ENCODE results near the gene UNC13B.
"Not testable (repeated sequence)": the region's sequence is repeated elsewhere in the genome, so short reads cannot be mapped to it uniquely, and the experiment has no call there.

The UNC13B gene

DNA sequence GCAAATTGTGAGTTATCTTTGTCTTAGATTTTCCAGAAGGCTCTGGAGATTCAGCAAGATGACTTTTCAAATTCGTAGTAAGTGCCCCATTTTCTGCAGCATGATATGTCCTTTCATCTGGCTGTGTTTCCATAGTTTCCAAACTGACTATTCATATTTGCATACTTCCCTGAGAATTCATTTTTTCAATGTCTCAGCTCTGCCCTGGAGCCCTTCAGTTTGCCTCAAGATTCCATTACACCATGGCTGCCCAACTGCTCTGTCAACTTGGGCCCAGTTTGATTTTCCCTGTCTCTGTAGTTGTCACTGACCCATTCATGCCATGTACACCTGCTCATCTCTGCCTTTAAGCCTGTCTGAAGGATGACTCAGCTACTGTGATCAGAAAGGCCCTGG is 233.9 kb downstream of the UNC13B start:
- DNase-seq = no peak

DNA sequence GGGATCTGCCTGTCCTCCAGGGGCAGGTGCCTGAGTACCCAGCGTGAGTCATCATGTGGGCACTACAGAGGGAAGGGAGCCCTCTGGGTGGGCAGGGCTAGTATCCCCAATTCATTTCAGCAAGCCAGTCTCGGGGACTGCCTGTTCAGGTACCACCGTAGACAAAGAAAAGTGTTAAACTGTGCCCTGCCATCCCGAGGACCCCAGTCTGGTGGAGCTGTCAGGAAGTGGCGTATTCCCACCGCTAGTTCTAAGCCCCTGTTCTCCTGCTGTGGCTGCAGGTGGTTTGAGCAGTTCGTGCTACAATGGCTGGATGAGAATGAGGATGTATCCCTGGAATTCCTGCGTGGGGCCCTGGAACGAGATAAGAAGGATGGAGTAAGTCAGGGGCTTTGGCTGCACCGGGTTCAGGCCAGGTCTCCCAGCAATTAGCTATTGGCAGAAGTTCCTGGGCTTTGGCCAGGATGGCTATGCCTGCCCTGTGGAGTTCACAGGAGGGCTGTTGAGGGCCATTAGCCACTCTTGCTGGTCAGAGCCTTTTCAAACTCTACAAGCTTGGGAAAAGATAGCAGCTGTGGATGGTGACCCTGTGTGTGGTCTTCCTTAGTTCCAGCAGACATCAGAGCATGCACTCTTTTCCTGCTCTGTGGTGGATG is 234.9 kb downstream of the UNC13B start:
- DNase-seq = no peak

GRCh38 chr9:35397216-35397698 is 235.4 kb downstream of the UNC13B start:
- no peak for DNase-seq

DNA sequence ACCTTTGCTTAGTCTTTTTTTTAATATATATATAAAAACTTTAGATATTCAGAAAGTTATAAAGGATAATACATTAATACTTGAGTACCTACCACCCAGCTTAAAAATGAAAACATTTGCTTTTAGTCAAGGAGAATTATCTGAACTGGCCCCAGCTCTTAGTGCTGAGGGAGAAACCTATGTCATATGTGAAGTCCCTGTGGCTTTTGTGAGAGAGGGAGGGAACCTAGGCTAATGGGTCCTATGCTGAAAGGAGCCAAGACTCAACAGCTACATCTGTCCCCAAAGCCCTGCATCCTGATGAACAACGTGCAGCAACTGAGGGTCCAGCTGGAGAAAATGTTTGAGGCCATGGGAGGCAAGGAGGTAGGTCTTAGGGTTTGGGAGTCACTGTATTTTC is 236.1 kb downstream of the UNC13B start:
- no peak for DNase-seq

- no peak for DNase-seq
Observed at GRCh38 chr9:35398651-35399335, 237.0 kb downstream of the UNC13B start.

DNA sequence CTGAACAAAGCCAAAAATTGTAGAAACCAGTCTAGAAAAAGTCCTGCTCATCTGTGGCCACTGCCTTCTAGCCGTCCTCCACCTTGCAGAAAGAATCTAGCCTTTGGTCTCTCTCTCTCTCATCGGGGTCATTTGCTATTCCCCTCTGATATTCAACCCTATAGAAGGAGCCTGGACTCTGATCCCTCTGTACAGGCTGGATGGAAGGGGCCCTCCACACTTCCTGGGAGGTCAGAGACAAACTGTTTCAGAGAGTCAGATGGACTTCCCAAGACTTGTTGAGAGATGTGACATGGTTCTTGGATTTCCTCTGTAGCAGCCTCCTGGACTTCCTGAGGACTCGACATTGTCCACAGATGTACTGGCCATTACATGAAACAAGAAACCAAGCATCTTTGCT is 243.1 kb downstream of the UNC13B start:
- DNase-seq = no peak

GRCh38 chr9:35406183-35406959 is 244.6 kb downstream of the UNC13B start:
- no peak for DNase-seq

- no peak for DNase-seq
Observed at GRCh38 chr9:35407846-35408245, 246.0 kb downstream of the UNC13B start.

- not testable (repeated sequence) for DNase-seq
Observed at GRCh38 chr9:35409434-35409833, 247.6 kb downstream of the UNC13B start.

- DNase-seq = no peak
Observed at GRCh38 chr9:35414889-35415288, 253.1 kb downstream of the UNC13B start.

DNA sequence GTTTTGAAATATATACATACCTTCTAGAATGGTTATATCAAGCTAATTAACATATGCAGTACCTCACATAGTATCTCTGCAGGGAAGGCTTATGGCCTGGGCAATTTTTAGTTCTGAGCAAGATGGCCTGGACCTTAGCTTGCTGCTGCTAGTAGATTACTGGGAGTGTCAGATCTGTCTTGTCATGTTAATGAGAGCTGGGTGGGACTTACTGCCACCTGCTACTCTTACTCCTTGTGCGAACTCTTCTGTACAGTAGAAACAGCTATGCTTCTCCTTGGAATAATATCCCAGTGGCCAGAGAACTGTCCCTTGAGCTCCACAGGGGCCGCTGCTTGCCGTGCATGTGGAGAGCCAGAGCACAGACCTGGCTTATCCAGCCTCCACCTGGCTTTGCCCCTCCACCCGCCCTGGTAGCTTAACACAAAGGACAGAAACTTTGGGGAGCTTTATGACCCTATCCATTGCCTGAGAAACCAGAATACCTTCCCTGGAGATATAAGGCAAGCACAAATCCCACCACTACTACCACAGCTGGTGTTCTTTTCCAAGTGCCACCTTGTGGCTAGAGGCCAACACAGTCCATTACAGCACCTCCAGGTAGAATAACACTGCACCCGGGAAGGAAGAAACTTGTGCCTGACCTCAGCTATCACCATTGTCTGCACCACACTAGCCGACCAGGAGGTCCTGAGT is 253.7 kb downstream of the UNC13B start:
- no peak for DNase-seq

DNA sequence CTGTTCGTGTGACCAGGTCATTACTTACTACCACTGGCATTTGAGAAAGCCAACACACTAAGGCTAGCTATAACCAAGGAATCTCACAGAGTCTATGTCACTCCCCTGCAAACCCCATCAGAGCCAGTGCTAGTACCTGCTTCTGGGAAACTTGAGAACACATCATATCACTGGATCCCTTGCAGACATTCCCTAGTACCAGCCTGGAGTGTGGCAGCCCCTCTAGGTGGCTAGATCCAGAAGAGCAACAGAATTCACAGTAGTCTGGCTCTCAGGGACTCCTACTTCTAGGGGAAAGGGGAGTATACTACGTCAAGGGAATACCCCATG is 254.3 kb downstream of the UNC13B start:
- DNase-seq = no peak

DNA sequence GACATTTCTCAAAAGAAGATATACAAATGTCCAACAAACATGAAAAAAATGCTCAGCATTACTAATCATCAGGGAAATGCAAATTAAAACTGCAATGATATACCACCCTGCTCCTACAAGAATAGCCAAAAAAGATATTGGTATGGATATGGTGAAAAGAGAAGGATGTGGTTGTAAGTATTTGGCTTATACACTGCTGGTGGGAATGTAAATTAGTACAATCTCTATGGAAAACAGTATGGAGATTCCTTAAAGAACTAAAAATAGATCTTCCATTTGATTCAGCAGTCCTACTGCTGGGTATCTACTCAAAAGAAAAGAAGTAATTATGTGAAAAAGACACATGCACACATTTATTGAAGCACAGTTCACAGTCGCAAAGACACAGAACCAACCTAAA is 260.5 kb downstream of the UNC13B start:
- DNase-seq = no peak

GRCh38 chr9:35422753-35423152 is 260.9 kb downstream of the UNC13B start:
- DNase-seq = no peak

DNA sequence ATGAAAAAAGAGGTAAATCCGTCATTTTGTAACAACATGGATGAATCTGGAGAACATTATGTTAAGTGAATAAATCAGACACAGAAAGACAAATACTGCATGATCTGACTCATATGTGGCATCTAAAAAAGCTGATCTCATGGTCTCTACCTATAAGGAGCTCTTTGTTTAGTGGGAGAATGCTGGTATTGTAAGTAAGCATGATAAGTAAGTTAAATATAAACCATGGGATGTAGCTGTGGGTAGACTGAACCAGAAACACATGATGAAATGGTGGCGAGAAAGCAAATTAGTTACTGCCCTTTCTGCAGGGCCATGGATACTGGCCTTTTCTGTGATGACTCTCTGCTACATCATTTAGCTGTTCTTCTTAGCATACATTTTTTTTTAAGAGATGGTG is 261.7 kb downstream of the UNC13B start:
- DNase-seq = no peak

DNA sequence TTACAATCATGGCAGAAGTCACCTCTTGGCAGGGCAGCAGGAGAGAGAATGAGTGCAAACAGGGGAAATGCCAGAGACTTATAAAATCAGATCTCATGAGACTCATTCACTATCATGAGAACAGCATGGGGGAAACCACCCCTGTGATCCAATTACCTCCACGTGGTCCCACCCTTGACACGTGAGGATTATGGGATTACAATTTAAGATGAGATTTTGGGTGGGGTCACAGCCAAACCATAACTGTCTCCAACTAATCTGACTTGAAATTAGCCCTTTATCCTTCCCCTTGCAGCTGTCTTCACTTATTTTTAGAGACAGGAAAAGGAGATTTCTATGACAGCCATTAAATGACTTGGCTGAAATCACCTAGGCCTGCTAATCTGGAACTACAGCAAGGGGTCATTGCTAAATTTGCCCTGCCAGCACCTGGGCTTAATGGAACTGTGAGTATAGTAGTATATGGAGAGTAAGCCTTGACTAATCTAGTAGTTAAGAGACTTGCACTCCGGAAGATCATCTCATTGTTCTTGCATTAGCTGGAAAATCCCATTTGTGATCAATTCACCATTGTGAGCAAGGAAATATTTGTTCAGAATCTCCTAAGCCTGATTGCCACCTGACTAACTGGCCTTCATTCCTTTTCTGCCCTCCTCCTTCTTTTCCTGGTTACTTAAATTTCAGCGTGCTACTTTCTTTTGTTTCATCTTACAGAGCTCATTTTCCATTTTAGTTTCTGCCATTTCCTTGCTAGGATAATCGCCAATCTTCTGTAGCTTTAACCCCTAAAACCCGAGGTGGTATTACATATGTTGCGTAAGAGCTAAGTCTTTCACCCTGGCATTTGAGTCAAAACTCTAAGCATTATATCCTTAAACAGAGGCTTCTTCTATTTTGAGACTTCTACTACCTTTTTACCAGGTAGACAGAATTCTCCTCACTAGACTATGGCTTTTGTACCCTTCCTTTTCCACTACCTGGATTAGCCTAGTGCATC is 262.8 kb downstream of the UNC13B start:
- DNase-seq = no peak

DNA sequence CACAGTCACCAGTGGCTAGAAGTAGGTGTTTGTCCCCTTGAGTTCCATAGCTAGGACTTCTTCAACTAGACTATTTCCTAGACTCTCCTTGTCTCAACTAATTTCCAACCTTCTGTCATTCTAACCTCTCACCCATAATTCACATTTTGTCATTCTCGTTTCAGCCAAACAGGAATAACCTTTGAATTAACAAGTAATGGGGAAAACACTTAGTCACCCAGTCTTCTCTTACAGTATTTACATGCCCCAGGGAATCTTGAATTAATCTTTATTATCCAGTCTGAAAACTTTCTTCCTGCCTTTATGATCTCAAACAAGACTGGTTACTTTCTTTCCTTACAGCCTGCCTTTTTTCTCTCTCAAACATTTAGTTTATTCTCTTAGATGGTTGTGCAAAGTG is 264.8 kb downstream of the UNC13B start:
- no peak for DNase-seq

DNA sequence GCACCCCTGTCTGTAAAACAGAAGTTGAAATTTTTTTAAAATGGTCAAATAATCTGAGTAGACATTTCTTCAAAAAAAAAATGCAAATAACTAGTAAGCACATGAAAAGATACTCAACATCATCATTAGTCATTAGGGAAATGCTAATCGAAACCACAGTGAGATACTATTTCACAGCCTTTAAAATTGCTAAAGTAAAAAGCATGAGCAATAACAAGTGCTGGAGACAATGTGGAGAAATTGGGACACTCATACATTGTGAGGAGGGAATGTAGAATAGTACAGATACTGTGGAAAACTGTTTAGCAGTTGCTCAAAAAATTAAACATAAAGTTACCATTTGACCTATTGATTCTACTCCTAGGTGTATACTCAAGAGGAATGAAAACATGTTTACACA is 269.7 kb downstream of the UNC13B start:
- DNase-seq = no peak

GRCh38 chr9:35432076-35432475 is 270.3 kb downstream of the UNC13B start:
- DNase-seq = no peak

GRCh38 chr9:35436933-35437332 is 275.1 kb downstream of the UNC13B start:
- DNase-seq = no peak

DNA sequence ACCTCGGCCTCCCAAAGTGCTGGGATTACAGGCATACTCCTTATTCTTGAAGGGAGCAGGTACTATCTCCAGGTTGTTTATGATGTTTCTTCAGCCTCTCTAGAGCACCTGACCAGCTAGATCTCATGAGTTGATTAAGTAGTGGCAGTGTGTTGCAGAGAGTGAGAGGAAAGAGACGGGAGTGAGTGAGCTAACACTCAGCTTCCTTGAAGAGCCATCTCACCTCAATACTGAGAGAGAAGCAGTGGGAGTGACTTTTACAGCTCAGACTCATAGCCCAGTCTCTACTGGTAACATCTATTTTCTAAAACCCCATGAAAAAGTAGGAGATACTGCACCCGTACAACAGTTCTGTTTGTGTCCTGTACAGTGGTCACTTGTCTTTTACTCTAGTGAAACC is 284.2 kb downstream of the UNC13B start:
- DNase-seq = no peak

GRCh38 chr9:35448496-35448895 is 286.7 kb downstream of the UNC13B start:
- no peak for DNase-seq
